ENCODE data around the gene CALHM6.

Gene CALHM6

DNA sequence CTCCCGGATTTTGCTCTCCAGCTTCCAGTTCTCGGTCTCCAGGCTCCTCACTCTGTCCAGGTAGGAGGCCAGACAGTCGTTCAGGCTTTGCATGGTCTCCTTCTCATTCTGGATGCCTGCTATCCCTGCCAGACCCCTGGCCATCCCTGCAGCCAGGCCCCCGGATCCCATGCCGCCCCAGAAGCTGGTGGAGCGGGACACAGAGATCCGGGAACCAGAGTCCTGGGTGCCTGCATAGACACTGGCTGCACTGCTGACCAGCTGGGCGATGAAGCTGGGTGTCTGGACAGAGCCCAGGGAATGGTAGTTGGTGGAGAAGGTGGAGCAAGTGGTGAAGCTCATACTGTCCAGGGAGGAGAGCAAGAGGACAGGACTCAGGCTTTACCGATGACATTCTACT is 2.9 kb upstream of the CALHM6 start:
- Histone ChIP-seq H3K23ac (ENCODE audit: low read length) (no peak overlapping the region), H3K79me1 (ENCODE audit: low read length) (no peaks in the 10 kb centered on the region), H4K8ac (ENCODE audit: low read depth, low read length) (no peak overlapping the region), H3K4me2 (ENCODE audit: low read length) (no peak overlapping the region), H3K36me3 (ENCODE audit: control insufficient read depth in 1 of 2, insufficient read depth in 2 of 2, low read length in 2 of 2) (no peaks in the 10 kb centered on the region), H2BK5ac (ENCODE audit: low read depth, low read length, poor library complexity) (no peak overlapping the region), H2BK12ac (ENCODE audit: low read length) (no peak overlapping the region), H3K27ac (ENCODE audit: low read depth, low read length) (no peak overlapping the region), H3K9me3 (ENCODE audit: insufficient read depth, low read depth, low read length) (no peaks in the 10 kb centered on the region), H4K12ac (ENCODE audit: low read depth, low read length) (no peak overlapping the region), H2AK5ac (ENCODE audit: low read length) (no peak overlapping the region), H2AFZ (ENCODE audit: insufficient read depth, low read length, poor library complexity) (no peak overlapping the region), H2BK120ac (ENCODE audit: insufficient read depth, low read length, poor library complexity) (no peak overlapping the region), H3K9ac (ENCODE audit: low read length) (no peak overlapping the region), H3K4me1 (ENCODE audit: control insufficient read depth in 1 of 2, insufficient read depth in 2 of 2, low read length in 2 of 2) (peaks cover 7 to 8% of the 10 kb centered on the region in 2 experiments), H3K4me3 (ENCODE audit: low read depth, low read length) (no peak overlapping the region), H3K14ac (ENCODE audit: low read length) (no peak overlapping the region), H3K79me2 (ENCODE audit: control insufficient read depth, insufficient read depth, low read length, poor library complexity) (no peaks in the 10 kb centered on the region), H3K18ac (ENCODE audit: low read length) (no peak overlapping the region), H4K91ac (ENCODE audit: low read depth, low read length) (no peak overlapping the region), H3K27me3 (ENCODE audit: insufficient read depth, low read length) (no peaks in the 10 kb centered on the region), H3K4ac (ENCODE audit: low read depth, low read length) (no peak overlapping the region)
- no CpG with 5 or more reads among the region's 9 CpGs for WGBS (ENCODE audit: extremely low coverage, insufficient coverage, insufficient read length)
- DNase-seq = no peak

DNA sequence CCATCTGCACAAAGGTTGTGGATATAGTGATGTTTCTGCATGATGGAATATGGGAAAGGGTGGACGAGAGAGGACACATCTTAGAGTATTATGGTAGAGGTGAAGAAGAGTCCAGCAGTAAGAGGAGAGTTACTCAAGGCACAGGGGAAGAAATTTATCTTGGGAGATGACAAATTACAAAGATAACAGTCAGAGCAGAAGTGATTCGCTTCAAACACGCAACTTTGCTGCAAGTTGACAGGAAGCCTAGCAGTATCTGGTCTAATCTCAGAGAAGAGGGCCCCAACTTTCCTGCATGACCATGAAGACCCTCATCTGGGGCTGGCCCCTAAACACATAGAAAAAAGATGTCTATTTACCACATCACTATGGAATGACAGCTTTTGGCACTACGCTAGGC is 1.2 kb upstream of the CALHM6 start:
- Histone ChIP-seq H3K4me2 (ENCODE audit: low read length) (no peak overlapping the region), H3K27me3 (ENCODE audit: insufficient read depth, low read length) (no peaks in the 10 kb centered on the region), H3K9me3 (ENCODE audit: insufficient read depth, low read depth, low read length) (no peaks in the 10 kb centered on the region), H2BK5ac (ENCODE audit: low read depth, low read length, poor library complexity) (no peak overlapping the region), H4K8ac (ENCODE audit: low read depth, low read length) (no peak overlapping the region), H3K9ac (ENCODE audit: low read length) (no peak overlapping the region), H3K4ac (ENCODE audit: low read depth, low read length) (no peak overlapping the region), H3K79me2 (ENCODE audit: control insufficient read depth, insufficient read depth, low read length, poor library complexity) (no peaks in the 10 kb centered on the region), H3K27ac (ENCODE audit: low read depth, low read length) (no peak overlapping the region), H2BK120ac (ENCODE audit: insufficient read depth, low read length, poor library complexity) (no peak overlapping the region), H3K4me1 (ENCODE audit: control insufficient read depth in 1 of 2, insufficient read depth in 2 of 2, low read length in 2 of 2) (peaks cover 7 to 8% of the 10 kb centered on the region in 2 experiments), H2BK12ac (ENCODE audit: low read length) (no peak overlapping the region), H3K14ac (ENCODE audit: low read length) (no peak overlapping the region), H4K12ac (ENCODE audit: low read depth, low read length) (no peak overlapping the region), H2AK5ac (ENCODE audit: low read length) (no peak overlapping the region), H3K23ac (ENCODE audit: low read length) (no peak overlapping the region), H3K18ac (ENCODE audit: low read length) (no peak overlapping the region), H3K79me1 (ENCODE audit: low read length) (no peaks in the 10 kb centered on the region), H3K4me3 (ENCODE audit: low read depth, low read length) (no peak overlapping the region), H3K36me3 (ENCODE audit: control insufficient read depth in 1 of 2, insufficient read depth in 2 of 2, low read length in 2 of 2) (no peaks in the 10 kb centered on the region), H2AFZ (ENCODE audit: insufficient read depth, low read length, poor library complexity) (no peak overlapping the region), H4K91ac (ENCODE audit: low read depth, low read length) (no peak overlapping the region)
- no CpG with 5 or more reads among the region's 4 CpGs for WGBS (ENCODE audit: extremely low coverage, insufficient coverage, insufficient read length)
- DNase-seq = peak in 1 of 2 donors; percentile 20

- Histone ChIP-seq H3K27ac (ENCODE audit: low read depth, low read length) (no peak overlapping the region), H3K36me3 (ENCODE audit: control insufficient read depth in 1 of 2, insufficient read depth in 2 of 2, low read length in 2 of 2) (no peaks in the 10 kb centered on the region), H3K23ac (ENCODE audit: low read length) (no peak overlapping the region), H3K4me3 (ENCODE audit: low read depth, low read length) (peak overlapping the region; percentile 76), H4K8ac (ENCODE audit: low read depth, low read length) (peak overlapping the region; percentile 37), H3K79me1 (ENCODE audit: low read length) (no peaks in the 10 kb centered on the region), H2BK120ac (ENCODE audit: insufficient read depth, low read length, poor library complexity) (no peak overlapping the region), H4K91ac (ENCODE audit: low read depth, low read length) (no peak overlapping the region), H3K4me2 (ENCODE audit: low read length) (peak overlapping the region; percentile 95), H3K4me1 (ENCODE audit: control insufficient read depth in 1 of 2, insufficient read depth in 2 of 2, low read length in 2 of 2) (peaks cover 7 to 8% of the 10 kb centered on the region in 2 experiments), H2AFZ (ENCODE audit: insufficient read depth, low read length, poor library complexity) (peak overlapping the region; percentile 26), H2AK5ac (ENCODE audit: low read length) (no peak overlapping the region), H3K18ac (ENCODE audit: low read length) (no peak overlapping the region), H3K27me3 (ENCODE audit: insufficient read depth, low read length) (no peaks in the 10 kb centered on the region), H4K12ac (ENCODE audit: low read depth, low read length) (no peak overlapping the region), H3K4ac (ENCODE audit: low read depth, low read length) (no peak overlapping the region), H3K9ac (ENCODE audit: low read length) (peak overlapping the region; percentile 64), H2BK12ac (ENCODE audit: low read length) (no peak overlapping the region), H3K9me3 (ENCODE audit: insufficient read depth, low read depth, low read length) (no peaks in the 10 kb centered on the region), H3K79me2 (ENCODE audit: control insufficient read depth, insufficient read depth, low read length, poor library complexity) (no peaks in the 10 kb centered on the region), H3K14ac (ENCODE audit: low read length) (no peak overlapping the region), H2BK5ac (ENCODE audit: low read depth, low read length, poor library complexity) (no peak overlapping the region)
- DNase-seq = peak; percentile 91 to 92
- WGBS (ENCODE audit: extremely low coverage, insufficient coverage, insufficient read length) = no CpG with 5 or more reads among the region's 84 CpGs
Observed at GRCh38 chr6:116461932-116462885, 1.0 kb downstream of the CALHM6 start.

DNA sequence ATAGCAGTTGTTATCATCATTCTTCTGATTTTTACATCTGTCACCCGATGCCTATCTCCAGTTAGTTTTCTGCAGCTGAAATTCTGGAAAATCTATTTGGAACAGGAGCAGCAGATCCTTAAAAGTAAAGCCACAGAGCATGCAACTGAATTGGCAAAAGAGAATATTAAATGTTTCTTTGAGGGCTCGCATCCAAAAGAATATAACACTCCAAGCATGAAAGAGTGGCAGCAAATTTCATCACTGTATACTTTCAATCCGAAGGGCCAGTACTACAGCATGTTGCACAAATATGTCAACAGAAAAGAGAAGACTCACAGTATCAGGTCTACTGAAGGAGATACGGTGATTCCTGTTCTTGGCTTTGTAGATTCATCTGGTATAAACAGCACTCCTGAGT is 2.1 kb downstream of the CALHM6 start:
- Histone ChIP-seq H4K12ac (ENCODE audit: low read depth, low read length) (no peak overlapping the region), H2BK120ac (ENCODE audit: insufficient read depth, low read length, poor library complexity) (no peak overlapping the region), H3K4me3 (ENCODE audit: low read depth, low read length) (no peak overlapping the region), H4K91ac (ENCODE audit: low read depth, low read length) (no peak overlapping the region), H3K79me1 (ENCODE audit: low read length) (no peaks in the 10 kb centered on the region), H3K27me3 (ENCODE audit: insufficient read depth, low read length) (no peaks in the 10 kb centered on the region), H3K27ac (ENCODE audit: low read depth, low read length) (no peak overlapping the region), H3K18ac (ENCODE audit: low read length) (no peak overlapping the region), H3K79me2 (ENCODE audit: control insufficient read depth, insufficient read depth, low read length, poor library complexity) (no peaks in the 10 kb centered on the region), H2AK5ac (ENCODE audit: low read length) (no peak overlapping the region), H3K36me3 (ENCODE audit: control insufficient read depth in 1 of 2, insufficient read depth in 2 of 2, low read length in 2 of 2) (no peaks in the 10 kb centered on the region), H3K4me1 (ENCODE audit: control insufficient read depth in 1 of 2, insufficient read depth in 2 of 2, low read length in 2 of 2) (peaks cover 7 to 8% of the 10 kb centered on the region in 2 experiments), H2BK12ac (ENCODE audit: low read length) (no peak overlapping the region), H2BK5ac (ENCODE audit: low read depth, low read length, poor library complexity) (no peak overlapping the region), H3K9ac (ENCODE audit: low read length) (no peak overlapping the region), H3K9me3 (ENCODE audit: insufficient read depth, low read depth, low read length) (no peaks in the 10 kb centered on the region), H3K4ac (ENCODE audit: low read depth, low read length) (no peak overlapping the region), H3K23ac (ENCODE audit: low read length) (no peak overlapping the region), H3K4me2 (ENCODE audit: low read length) (no peak overlapping the region), H2AFZ (ENCODE audit: insufficient read depth, low read length, poor library complexity) (no peak overlapping the region), H3K14ac (ENCODE audit: low read length) (no peak overlapping the region), H4K8ac (ENCODE audit: low read depth, low read length) (no peak overlapping the region)
- peak in 1 of 2 donors; percentile 58 for DNase-seq
- WGBS (ENCODE audit: extremely low coverage, insufficient coverage, insufficient read length) = no CpG with 5 or more reads among the region's 4 CpGs

All from trophoblast cell (in vitro differentiated cells and primary cell).